A172 (cell line): Measurements from ENCODE around the gene BUD23. TPM values are rescaled to one million over a fixed set of nuclear protein-coding genes. Genes with fewer than 3 reads are reported as not detected.
A peak's percentile ranks its signal among the peaks of the same experiment; 100 is the strongest.
"Not testable (repeated sequence)": the region's sequence is repeated elsewhere in the genome, so short reads cannot be mapped to it uniquely, and the experiment has no call there.

Experiments used
- DNase-seq: peaks from one replicate; pipeline ENCODE4 v3.0.0-alpha.2; 2015; ENCODE audit warnings: low spot score
- total RNA-seq: library from RNA; depleted of rRNA; stranded (reverse); fragments of >200 nt; shearing (Covaris generic); gene quantifications from 2 replicates; pipeline ENCODE4 v1.2.3, GENCODE V29; 2014

The BUD23 gene
- total RNA-seq, 1 experiment from 2014 or later, result 129 TPM

DNA sequence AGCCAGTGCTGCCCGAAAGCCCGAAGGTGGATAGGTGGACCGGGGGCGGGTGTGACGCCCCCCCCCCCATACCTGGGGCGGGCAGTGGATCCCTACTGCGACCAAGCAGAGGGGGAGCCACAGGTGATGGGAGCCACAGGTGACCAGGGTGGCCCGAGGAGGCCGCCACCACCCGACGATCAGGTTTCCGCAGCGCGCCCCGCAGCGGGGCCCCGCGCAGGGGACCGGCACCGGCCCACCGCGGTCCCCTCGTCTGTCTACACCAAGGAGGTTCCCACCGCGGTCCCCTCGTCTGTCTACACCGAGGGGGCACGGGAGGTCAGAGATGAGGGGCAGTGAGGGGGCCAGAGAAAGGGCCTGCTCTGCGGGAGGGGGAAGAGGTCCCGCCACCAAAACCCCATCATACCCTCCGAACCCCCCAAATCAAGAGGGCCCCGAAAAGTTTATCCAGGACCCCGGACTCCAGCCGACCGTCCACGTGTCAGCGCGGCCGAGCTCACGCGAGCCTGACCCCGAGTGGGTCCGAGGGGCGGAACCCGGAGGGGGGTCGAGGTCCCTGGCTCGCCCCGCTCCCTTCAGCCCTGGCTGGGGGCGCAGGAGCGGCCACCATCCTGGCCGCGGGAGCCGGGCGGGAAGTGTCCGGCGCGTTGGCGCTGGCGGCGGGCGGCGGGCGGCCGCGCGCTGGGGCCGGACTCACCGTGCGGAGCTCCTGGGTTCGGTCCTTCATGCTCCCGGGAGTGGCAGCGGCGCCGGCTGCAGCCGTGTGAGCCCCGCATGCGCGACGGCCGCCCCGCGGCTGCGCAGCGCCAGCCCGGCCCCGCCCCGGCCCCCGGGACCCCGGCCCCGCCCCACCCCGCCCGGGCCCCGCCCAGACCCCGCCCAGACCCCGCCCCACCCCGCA lies 35.8 kb downstream of the BUD23 start, which contains the start of gene STX1A:
Gene STX1A (minus strand): TSS at position 765 of the 901 bp plus-strand sequence. CDS start 38 bp downstream, at position 727.
- peak; percentile 51 for DNase-seq

- DNase-seq, result no peak
These were observed 36.4 kb downstream of the BUD23 start for GRCh38 chr7:73719806-73720169.

GRCh38 chr7:73720443-73720842 lies 37.0 kb downstream of the BUD23 start:
- DNase-seq, result not testable (repeated sequence)

DNA sequence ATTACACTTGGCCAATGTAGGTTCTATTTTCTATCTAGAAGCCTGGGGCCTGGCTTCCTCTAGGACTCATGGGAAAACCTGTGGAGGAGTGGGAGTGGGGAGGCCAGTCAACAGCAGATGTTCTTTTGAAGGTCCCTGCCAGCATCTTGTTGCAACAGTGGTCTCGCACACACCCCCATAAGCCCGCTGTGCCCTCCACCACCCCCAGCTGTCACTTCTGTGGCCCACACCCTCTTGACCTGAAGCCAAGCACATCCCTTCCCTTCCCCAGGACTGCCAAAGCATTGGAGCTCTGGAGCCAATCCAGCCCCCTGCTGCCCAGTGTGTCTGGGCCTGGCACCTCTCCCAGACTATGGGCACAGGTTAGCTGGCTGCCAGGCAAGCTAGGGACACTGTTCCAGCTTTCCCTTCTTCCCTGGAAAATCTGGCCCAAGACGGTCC lies 38.0 kb downstream of the BUD23 start:
- peak; percentile 87 for DNase-seq

GRCh38 chr7:73722182-73722581 lies 38.8 kb downstream of the BUD23 start:
- not testable (repeated sequence) for DNase-seq

DNA sequence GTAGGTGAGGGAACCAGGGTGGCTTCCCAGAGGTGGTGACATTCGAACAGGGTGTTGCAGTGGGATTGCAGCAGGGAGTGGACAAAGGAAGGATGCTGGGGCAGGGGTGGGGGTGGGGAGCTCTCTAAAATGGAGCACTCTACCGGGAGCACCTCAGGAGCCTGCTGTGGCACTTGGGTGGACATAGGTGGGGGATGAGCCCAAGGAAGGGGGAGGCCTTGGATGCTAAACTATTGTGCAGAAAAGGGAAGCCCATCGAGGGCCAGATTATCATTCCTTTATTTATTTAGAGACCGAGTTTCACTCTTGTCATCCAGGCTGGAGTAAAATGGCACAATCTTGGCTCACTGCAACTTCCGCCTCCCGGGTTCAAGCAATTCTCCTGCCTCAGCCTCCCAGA lies 39.4 kb downstream of the BUD23 start:
- DNase-seq, result no peak

GRCh38 chr7:73723813-73724212 lies 40.4 kb downstream of the BUD23 start:
- no peak for DNase-seq

DNA sequence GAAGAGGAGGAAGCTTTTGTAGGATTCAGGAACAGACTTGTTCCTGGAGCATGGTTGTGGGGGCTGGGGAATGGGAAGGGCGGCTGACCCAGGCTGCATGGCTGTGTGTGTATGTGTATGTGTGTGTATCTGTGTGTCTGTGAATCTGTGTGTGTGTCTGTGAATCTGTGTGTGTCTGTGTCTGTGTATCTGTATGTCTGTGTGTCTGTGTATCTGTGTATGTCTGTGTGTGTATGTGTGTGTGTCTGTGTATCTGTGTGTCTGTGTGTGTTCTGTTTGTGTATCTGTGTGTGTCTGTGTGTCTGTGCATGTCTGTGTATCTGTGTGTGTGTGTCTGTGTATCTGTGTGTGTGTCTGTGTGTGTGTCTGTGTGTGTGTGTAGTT lies 42.7 kb downstream of the BUD23 start:
- DNase-seq, result no peak

- DNase-seq, result no peak
These were observed 44.6 kb downstream of the BUD23 start for GRCh38 chr7:73727952-73728351.

- no peak for DNase-seq
These were observed 45.2 kb downstream of the BUD23 start for GRCh38 chr7:73728551-73728950.

- no peak for DNase-seq
These were observed 47.1 kb downstream of the BUD23 start for GRCh38 chr7:73730485-73730884.

DNA sequence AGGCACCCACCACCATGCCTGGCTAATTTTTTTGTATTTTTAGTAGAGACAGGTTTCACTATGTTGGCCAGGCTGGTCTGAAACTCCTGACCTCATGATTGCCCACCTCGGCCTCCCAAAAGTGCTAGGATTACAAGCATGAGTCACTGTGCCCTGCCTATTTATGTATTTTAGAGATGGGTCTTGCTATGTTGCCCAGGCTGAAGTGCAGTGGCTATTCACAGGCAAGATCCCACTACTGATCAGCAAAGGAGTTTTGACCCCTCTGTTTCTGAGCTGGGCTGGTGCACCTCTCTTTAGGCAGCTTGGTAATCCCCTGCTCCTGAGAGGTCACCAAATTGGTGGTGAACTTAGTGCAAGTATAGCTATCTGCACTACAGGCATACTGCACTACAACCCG lies 49.0 kb downstream of the BUD23 start:
- no peak for DNase-seq

- DNase-seq, result peak; percentile 99
These were observed 51.5 kb downstream of the BUD23 start for GRCh38 chr7:73734619-73735527.

DNA sequence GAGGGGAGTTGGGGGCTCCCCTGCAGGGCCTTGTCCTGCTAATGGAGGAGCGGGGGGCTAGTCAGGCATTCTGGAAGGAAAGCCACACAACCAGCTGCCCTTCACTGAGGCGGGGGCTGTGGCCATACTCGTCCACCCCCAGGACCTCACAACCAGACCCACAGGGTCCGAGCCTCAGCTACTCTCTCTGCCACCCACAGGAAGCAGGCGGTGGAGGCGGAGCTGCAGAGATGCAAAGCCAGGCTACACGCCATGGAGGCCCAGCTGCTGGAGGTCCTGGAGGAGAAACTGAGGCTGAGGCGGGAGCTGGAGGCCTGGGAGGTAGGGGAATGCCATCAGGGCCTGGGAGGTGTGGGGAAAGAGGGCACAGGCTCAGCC lies 52.1 kb downstream of the BUD23 start:
- DNase-seq, result no peak

GRCh38 chr7:73736885-73737284 lies 53.5 kb downstream of the BUD23 start:
- no peak for DNase-seq

- DNase-seq, result no peak
These were observed 54.3 kb downstream of the BUD23 start for GRCh38 chr7:73737491-73738219.

DNA sequence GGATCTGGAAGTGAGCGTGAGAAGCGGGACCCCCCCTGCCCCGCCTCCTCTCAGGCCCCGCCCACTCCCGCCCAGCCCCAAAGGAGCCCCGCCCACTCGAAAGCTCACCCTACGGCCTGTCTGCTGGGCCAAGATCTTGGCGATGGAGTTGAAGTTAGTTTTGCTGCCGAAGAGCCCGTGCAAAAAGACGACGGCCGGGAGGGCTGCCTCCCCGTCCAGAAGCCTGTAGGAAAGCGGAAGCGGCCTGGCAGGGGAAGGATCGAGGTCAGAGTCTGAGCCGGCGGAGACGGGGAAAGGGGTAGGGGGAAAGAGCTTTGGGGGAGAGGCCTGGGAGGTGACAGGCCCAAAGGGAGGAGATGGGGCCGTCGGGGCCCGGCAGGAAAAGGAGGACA lies 54.8 kb downstream of the BUD23 start:
- peak; percentile 55 for DNase-seq

DNA sequence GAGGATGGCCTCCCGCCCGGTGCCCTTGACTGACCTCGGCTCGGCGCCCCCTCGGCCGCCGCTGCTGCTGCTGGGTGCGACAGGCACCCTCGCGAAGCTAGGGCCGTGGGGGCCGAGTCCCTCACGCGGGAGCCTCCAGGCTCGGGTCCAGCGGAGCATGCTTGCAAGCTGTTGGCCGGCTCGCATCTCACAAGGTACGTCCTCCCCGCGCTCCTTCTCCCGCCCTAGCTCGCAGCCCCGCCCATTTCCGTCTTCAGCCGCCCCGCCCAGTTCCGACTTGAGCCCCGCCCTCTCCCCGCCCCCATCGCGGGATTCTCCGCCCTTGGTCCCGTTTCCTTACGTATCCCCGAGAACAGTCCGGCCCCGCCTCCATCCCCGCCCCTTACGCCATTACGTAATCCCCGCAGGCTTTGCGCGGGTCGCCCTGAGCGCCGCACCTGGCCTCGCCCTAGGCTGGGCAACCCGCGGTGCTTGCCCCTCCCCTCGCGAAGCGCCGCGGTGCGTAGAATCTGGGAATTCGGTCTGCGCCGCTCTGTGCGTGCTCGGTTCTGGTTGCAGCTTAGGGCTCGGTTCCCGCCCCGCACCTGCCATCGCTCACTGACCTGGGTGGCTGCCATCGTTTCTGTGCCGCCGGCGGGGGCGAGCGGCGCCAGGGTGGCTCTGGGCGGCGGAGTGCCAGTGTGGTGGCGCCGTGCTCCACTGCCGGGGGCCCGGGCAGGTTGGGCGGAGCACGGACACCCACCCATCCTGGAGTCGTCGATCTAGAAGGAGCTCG lies 55.4 kb downstream of the BUD23 start, which contains the start of gene ABHD11:
Gene ABHD11 (minus strand): TSS at position 191 of the 775 bp plus-strand sequence. CDS start 32 bp downstream, at position 159.
- peak; percentile 93 for DNase-seq

GRCh38 chr7:73739387-73739767 lies 56.0 kb downstream of the BUD23 start:
- no peak for DNase-seq

GRCh38 chr7:73740212-73740611 lies 56.8 kb downstream of the BUD23 start:
- no peak for DNase-seq

- DNase-seq, result no peak
These were observed 57.4 kb downstream of the BUD23 start for GRCh38 chr7:73740771-73741170.
